Endothelial cell of umbilical vein (primary cell): ENCODE data around the gene PPP1R7. TPM values are rescaled to one million over a fixed set of nuclear protein-coding genes. Genes with fewer than 3 reads are reported as not detected.

Experiments
- BruUV-seq: library from RNA; stranded (reverse); fragments of 400-500 nt; replicated peaks from 2 replicates; lab custom pipeline; 2021; lab: Mats Ljungman, UMichigan
- CTCF ChIA-PET: fragments of 300-600, 350-600 bp; sonication (Branson Sonifier 250); formaldehyde crosslinking; loops from one replicate; lab custom pipeline; 2021; ENCODE audit warnings: antibody characterized with exemption, inconsistent platforms; lab: Charles Lee
- POLR2A ChIA-PET: fragments of 300-600, 350-600 bp; sonication (Branson Sonifier 250); formaldehyde crosslinking; loops from one replicate; lab custom pipeline; 2021; ENCODE audit warnings: antibody characterized with exemption, inconsistent platforms; lab: Charles Lee
- DNase-seq: peaks from one replicate; pipeline ENCODE4 v3.0.0-alpha.2; 2011; ENCODE audit warnings: low read depth, low spot score
- FAIRE-seq: peaks from 2 replicates; lab custom pipeline; 2011; peaks lifted over from hg19 to GRCh38; lab: Jason Lieb, UNC
- H2AFZ ChIP-seq: 2 replicates; pipeline ENCODE4 v1.6.0; 2012; ENCODE audit warnings: low read depth, low read length, control low read depth, inconsistent platforms
- H3K27ac ChIP-seq: 2 replicates; pipeline ENCODE4 v1.5.1; 2011; ENCODE audit warnings: low read depth, mild to moderate bottlenecking, control low read depth, low read length, moderate library complexity; ENCODE audit not compliant: insufficient read depth
- H3K27me3 ChIP-seq, 2 experiments: 2 replicates each; pipeline versions ENCODE4 v1.6.0 to v1.6.1; 2011; ENCODE audit warnings: low read length in 2 of 2, mixed read lengths in 1 of 2; ENCODE audit not compliant: control insufficient read depth in 2 of 2, insufficient read depth in 2 of 2
- H3K36me3 ChIP-seq, 2 experiments: 2 replicates in 1 of 2; 3 replicates in 1 of 2; pipeline ENCODE4 v1.5.1; 2011; ENCODE audit warnings: low read length in 2 of 2, mild to moderate bottlenecking in 1 of 2, moderate library complexity in 1 of 2; ENCODE audit not compliant: control insufficient read depth in 2 of 2, insufficient read depth in 2 of 2; ENCODE audit errors: extremely low read depth in 1 of 2
- H3K4me1 ChIP-seq: 3 replicates; pipeline ENCODE4 v1.5.1; 2011; ENCODE audit warnings: mild to moderate bottlenecking, low read length; ENCODE audit not compliant: control insufficient read depth, insufficient read depth; ENCODE audit errors: extremely low read depth
- H3K4me2 ChIP-seq: 2 replicates; pipeline ENCODE4 v1.6.1; 2011; ENCODE audit warnings: low read length, control low read depth, mixed read lengths; ENCODE audit not compliant: insufficient read depth
- H3K4me3 ChIP-seq, 3 experiments: fragments of 200-600 bp in 1 of 3; sonication (generic), shearing (Covaris generic) in 1 of 3; replicated peaks in 1 of 3; 2 replicates each; pipeline ENCODE4 v1.5.1; 2011 to 2016; ENCODE audit warnings: control low read depth in 3 of 3, low read length in 3 of 3, mild to moderate bottlenecking in 2 of 3, inconsistent platforms in 1 of 3, low read depth in 1 of 3, moderate library complexity in 1 of 3; ENCODE audit not compliant: insufficient read depth in 1 of 3
- H3K79me2 ChIP-seq: 2 replicates; pipeline ENCODE4 v1.6.0; 2012; ENCODE audit warnings: low read length, inconsistent platforms; ENCODE audit not compliant: control insufficient read depth, insufficient read depth
- H3K9ac ChIP-seq: replicated peaks from 2 replicates; pipeline ENCODE3; 2011; ENCODE audit warnings: low read length, control low read depth; ENCODE audit not compliant: insufficient read depth; ENCODE audit errors: extremely low read depth
- H3K9me1 ChIP-seq: replicated peaks from 3 replicates; pipeline ENCODE4 v1.6.0; 2011; ENCODE audit warnings: mild to moderate bottlenecking, low read length; ENCODE audit not compliant: control insufficient read depth, insufficient read depth; ENCODE audit errors: extremely low read depth
- H3K9me3 ChIP-seq: replicated peaks from 2 replicates; pipeline ENCODE4 v1.5.1; 2012; ENCODE audit warnings: low read length, inconsistent platforms; ENCODE audit not compliant: control insufficient read depth, insufficient read depth
- H4K20me1 ChIP-seq: replicated peaks from 2 replicates; pipeline ENCODE3; 2011; ENCODE audit warnings: mild to moderate bottlenecking, low read length; ENCODE audit not compliant: control insufficient read depth, insufficient read depth; ENCODE audit errors: extremely low read depth
- CTCF ChIP-seq, 2 donors: IDR thresholded peaks; 1 replicate in 1 of 2; 2 replicates in 1 of 2; pipeline ENCODE4 v1.5.1; 2011; ENCODE audit warnings: low read length in 2 of 2, mild to moderate bottlenecking in 2 of 2, moderate library complexity in 2 of 2, control low read depth in 1 of 2, inconsistent platforms in 1 of 2, low read depth in 1 of 2; ENCODE audit not compliant: insufficient read depth in 1 of 2; ENCODE audit errors: extremely low read depth in 1 of 2
- EZH2 ChIP-seq: IDR thresholded peaks from 2 replicates; pipeline ENCODE4 v1.6.1; 2012; ENCODE audit warnings: borderline replicate concordance, low read depth, mild to moderate bottlenecking, moderate library complexity, low read length, inconsistent platforms; ENCODE audit not compliant: severe bottlenecking
- FOS ChIP-seq: IDR thresholded peaks from 2 replicates; pipeline ENCODE4 v1.6.1; 2011; ENCODE audit warnings: mild to moderate bottlenecking, low read length, moderate library complexity, borderline replicate concordance; ENCODE audit not compliant: insufficient read depth
- GATA2 ChIP-seq: IDR thresholded peaks from 2 replicates; pipeline ENCODE4 v1.7.0; 2011; ENCODE audit warnings: low read depth, mild to moderate bottlenecking, moderate library complexity, mixed read lengths, low read length; ENCODE audit not compliant: insufficient read length, insufficient read depth
- JUN ChIP-seq: IDR thresholded peaks from 2 replicates; pipeline ENCODE4 v1.6.1; 2011; ENCODE audit warnings: borderline replicate concordance, low read depth; ENCODE audit not compliant: insufficient read length, insufficient read depth
- MAX ChIP-seq: IDR thresholded peaks from 2 replicates; pipeline ENCODE4 v1.6.1; 2011; ENCODE audit not compliant: insufficient read depth, insufficient read length
- MYC ChIP-seq: IDR thresholded peaks from one replicate; pipeline ENCODE4 v1.6.1; 2011; ENCODE audit warnings: mild to moderate bottlenecking, low read depth, low read length
- POLR2A ChIP-seq: IDR thresholded peaks from 2 replicates; pipeline ENCODE4 v1.6.1; 2012; ENCODE audit warnings: low read depth, mild to moderate bottlenecking, control low read depth, low read length
- POLR2AphosphoS5 ChIP-seq: IDR thresholded peaks from 2 replicates; pipeline ENCODE4 v1.6.1; 2012; ENCODE audit warnings: low read depth, mild to moderate bottlenecking, control low read depth, low read length, moderate library complexity; ENCODE audit not compliant: insufficient read depth
- dilution Hi-C: fragments of 300-500 bp; cut with MboI; formaldehyde crosslinking; loops from one replicate; pipeline ENCODE4 v1.15.0; 2019; ENCODE audit warnings: low sequenced_read_pairs; ENCODE audit not compliant: extremely low pct_ligation_motif_present
- intact Hi-C: fragments of 100-400 bp; cut with micrococcal nuclease; formaldehyde crosslinking; loops from one replicate; pipeline ENCODE4 v1.10.0; 2022
- polyA plus RNA-seq, 4 experiments: library from polyadenylated mRNA; depleted of rRNA in 3 of 4; stranded (reverse) in 3 of 4; unstranded in 1 of 4; fragments of >200 nt; gene quantifications; 2 replicates each; pipeline versions ENCODE4 v1.2.1 to v1.2.3, GENCODE V29; 2011 to 2012; ENCODE audit warnings: missing spikeins in 1 of 4
- total RNA-seq: library from RNA; stranded (reverse); gene quantifications from 2 replicates; pipeline ENCODE4 v1.2.3, GENCODE V29; 2021

The PPP1R7 gene
- total and polyA plus RNA-seq, 2 donors (not counting 3 experiments of a cell fraction or from before 2014, with no cell fraction given): 30.3 to 60.8 TPM

- no peak overlapping the region for H2AFZ ChIP-seq
- H3K79me2 ChIP-seq: no peaks in the 10 kb centered on the region
- TF ChIP-seq MYC: no peak
- no peak for TF ChIP-seq JUN
- no peak for TF ChIP-seq POLR2AphosphoS5
- TF ChIP-seq EZH2: no peak
- TF ChIP-seq MAX: no peak
- no peak for TF ChIP-seq POLR2A
- no peak for TF ChIP-seq CTCF (IDR thresholded peaks at IDR 0.05; ENCODE audit: extremely low read depth in 1 of 2, insufficient read depth in 1 of 2, low read depth in 1 of 2, low read length in 2 of 2)
- no peak for TF ChIP-seq GATA2
- TF ChIP-seq FOS: no peak
- no peaks in the 10 kb centered on the region for H3K27me3 ChIP-seq
- ChIA-PET CTCF (no interaction called here), POLR2A (no interaction called here)
- H3K9ac ChIP-seq: no peak overlapping the region
- H3K27ac ChIP-seq: no peak overlapping the region
- no peak for DNase-seq
- H3K4me2 ChIP-seq: no peak overlapping the region
- no peaks in the 10 kb centered on the region for H3K9me3 ChIP-seq
- no peaks in the 10 kb centered on the region for H3K36me3 ChIP-seq
- BruUV-seq: no TSS peak
- intact Hi-C loops: no loop called here
- H3K4me3 ChIP-seq: no peak overlapping the region
- H4K20me1 ChIP-seq: no peaks in the 10 kb centered on the region
- FAIRE-seq: no peak
- dilution Hi-C loops: no loop called here
- no peaks in the 10 kb centered on the region for H3K4me1 ChIP-seq
- no peaks in the 10 kb centered on the region for H3K9me1 ChIP-seq
Measured at GRCh38 chr2:241108271-241109209, 41.7 kb upstream of the PPP1R7 start.
